Endothelial cell of umbilical vein (primary cell): ENCODE data around the gene ETV6. TPM values are rescaled to one million over a fixed set of nuclear protein-coding genes. Genes with fewer than 3 reads are reported as not detected.

ENCODE experiments used
- BruUV-seq: library from RNA; stranded (reverse); fragments of 400-500 nt; replicated peaks from 2 replicates; lab custom pipeline; 2021; lab: Mats Ljungman, UMichigan
- CTCF ChIA-PET: fragments of 300-600, 350-600 bp; sonication (Branson Sonifier 250); formaldehyde crosslinking; loops from one replicate; lab custom pipeline; 2021; ENCODE audit warnings: antibody characterized with exemption, inconsistent platforms; lab: Charles Lee
- POLR2A ChIA-PET: fragments of 300-600, 350-600 bp; sonication (Branson Sonifier 250); formaldehyde crosslinking; loops from one replicate; lab custom pipeline; 2021; ENCODE audit warnings: antibody characterized with exemption, inconsistent platforms; lab: Charles Lee
- DNase-seq: peaks from one replicate; pipeline ENCODE4 v3.0.0-alpha.2; 2011; ENCODE audit warnings: low read depth, low spot score
- FAIRE-seq: peaks from 2 replicates; lab custom pipeline; 2011; peaks lifted over from hg19 to GRCh38; lab: Jason Lieb, UNC
- H2AFZ ChIP-seq: 2 replicates; pipeline ENCODE4 v1.6.0; 2012; ENCODE audit warnings: low read depth, low read length, control low read depth, inconsistent platforms
- H3K27ac ChIP-seq: 2 replicates; pipeline ENCODE4 v1.5.1; 2011; ENCODE audit warnings: low read depth, mild to moderate bottlenecking, control low read depth, low read length, moderate library complexity; ENCODE audit not compliant: insufficient read depth
- H3K27me3 ChIP-seq, 2 experiments: 2 replicates each; pipeline versions ENCODE4 v1.6.0 to v1.6.1; 2011; ENCODE audit warnings: low read length in 2 of 2, mixed read lengths in 1 of 2; ENCODE audit not compliant: control insufficient read depth in 2 of 2, insufficient read depth in 2 of 2
- H3K36me3 ChIP-seq, 2 experiments: 2 replicates in 1 of 2; 3 replicates in 1 of 2; pipeline ENCODE4 v1.5.1; 2011; ENCODE audit warnings: low read length in 2 of 2, mild to moderate bottlenecking in 1 of 2, moderate library complexity in 1 of 2; ENCODE audit not compliant: control insufficient read depth in 2 of 2, insufficient read depth in 2 of 2; ENCODE audit errors: extremely low read depth in 1 of 2
- H3K4me1 ChIP-seq: 3 replicates; pipeline ENCODE4 v1.5.1; 2011; ENCODE audit warnings: mild to moderate bottlenecking, low read length; ENCODE audit not compliant: control insufficient read depth, insufficient read depth; ENCODE audit errors: extremely low read depth
- H3K4me2 ChIP-seq: 2 replicates; pipeline ENCODE4 v1.6.1; 2011; ENCODE audit warnings: low read length, control low read depth, mixed read lengths; ENCODE audit not compliant: insufficient read depth
- H3K4me3 ChIP-seq, 3 experiments: fragments of 200-600 bp in 1 of 3; sonication (generic), shearing (Covaris generic) in 1 of 3; replicated peaks in 1 of 3; 2 replicates each; pipeline ENCODE4 v1.5.1; 2011 to 2016; ENCODE audit warnings: control low read depth in 3 of 3, low read length in 3 of 3, mild to moderate bottlenecking in 2 of 3, inconsistent platforms in 1 of 3, low read depth in 1 of 3, moderate library complexity in 1 of 3; ENCODE audit not compliant: insufficient read depth in 1 of 3
- H3K79me2 ChIP-seq: 2 replicates; pipeline ENCODE4 v1.6.0; 2012; ENCODE audit warnings: low read length, inconsistent platforms; ENCODE audit not compliant: control insufficient read depth, insufficient read depth
- H3K9ac ChIP-seq: replicated peaks from 2 replicates; pipeline ENCODE3; 2011; ENCODE audit warnings: low read length, control low read depth; ENCODE audit not compliant: insufficient read depth; ENCODE audit errors: extremely low read depth
- H3K9me1 ChIP-seq: replicated peaks from 3 replicates; pipeline ENCODE4 v1.6.0; 2011; ENCODE audit warnings: mild to moderate bottlenecking, low read length; ENCODE audit not compliant: control insufficient read depth, insufficient read depth; ENCODE audit errors: extremely low read depth
- H3K9me3 ChIP-seq: replicated peaks from 2 replicates; pipeline ENCODE4 v1.5.1; 2012; ENCODE audit warnings: low read length, inconsistent platforms; ENCODE audit not compliant: control insufficient read depth, insufficient read depth
- H4K20me1 ChIP-seq: replicated peaks from 2 replicates; pipeline ENCODE3; 2011; ENCODE audit warnings: mild to moderate bottlenecking, low read length; ENCODE audit not compliant: control insufficient read depth, insufficient read depth; ENCODE audit errors: extremely low read depth
- CTCF ChIP-seq, 2 donors: IDR thresholded peaks; 1 replicate in 1 of 2; 2 replicates in 1 of 2; pipeline ENCODE4 v1.5.1; 2011; ENCODE audit warnings: low read length in 2 of 2, mild to moderate bottlenecking in 2 of 2, moderate library complexity in 2 of 2, control low read depth in 1 of 2, inconsistent platforms in 1 of 2, low read depth in 1 of 2; ENCODE audit not compliant: insufficient read depth in 1 of 2; ENCODE audit errors: extremely low read depth in 1 of 2
- EZH2 ChIP-seq: IDR thresholded peaks from 2 replicates; pipeline ENCODE4 v1.6.1; 2012; ENCODE audit warnings: borderline replicate concordance, low read depth, mild to moderate bottlenecking, moderate library complexity, low read length, inconsistent platforms; ENCODE audit not compliant: severe bottlenecking
- FOS ChIP-seq: IDR thresholded peaks from 2 replicates; pipeline ENCODE4 v1.6.1; 2011; ENCODE audit warnings: mild to moderate bottlenecking, low read length, moderate library complexity, borderline replicate concordance; ENCODE audit not compliant: insufficient read depth
- GATA2 ChIP-seq: IDR thresholded peaks from 2 replicates; pipeline ENCODE4 v1.7.0; 2011; ENCODE audit warnings: low read depth, mild to moderate bottlenecking, moderate library complexity, mixed read lengths, low read length; ENCODE audit not compliant: insufficient read length, insufficient read depth
- JUN ChIP-seq: IDR thresholded peaks from 2 replicates; pipeline ENCODE4 v1.6.1; 2011; ENCODE audit warnings: borderline replicate concordance, low read depth; ENCODE audit not compliant: insufficient read length, insufficient read depth
- MAX ChIP-seq: IDR thresholded peaks from 2 replicates; pipeline ENCODE4 v1.6.1; 2011; ENCODE audit not compliant: insufficient read depth, insufficient read length
- MYC ChIP-seq: IDR thresholded peaks from one replicate; pipeline ENCODE4 v1.6.1; 2011; ENCODE audit warnings: mild to moderate bottlenecking, low read depth, low read length
- POLR2A ChIP-seq: IDR thresholded peaks from 2 replicates; pipeline ENCODE4 v1.6.1; 2012; ENCODE audit warnings: low read depth, mild to moderate bottlenecking, control low read depth, low read length
- POLR2AphosphoS5 ChIP-seq: IDR thresholded peaks from 2 replicates; pipeline ENCODE4 v1.6.1; 2012; ENCODE audit warnings: low read depth, mild to moderate bottlenecking, control low read depth, low read length, moderate library complexity; ENCODE audit not compliant: insufficient read depth
- dilution Hi-C: fragments of 300-500 bp; cut with MboI; formaldehyde crosslinking; loops from one replicate; pipeline ENCODE4 v1.15.0; 2019; ENCODE audit warnings: low sequenced_read_pairs; ENCODE audit not compliant: extremely low pct_ligation_motif_present
- intact Hi-C: fragments of 100-400 bp; cut with micrococcal nuclease; formaldehyde crosslinking; loops from one replicate; pipeline ENCODE4 v1.10.0; 2022
- polyA plus RNA-seq, 4 experiments: library from polyadenylated mRNA; depleted of rRNA in 3 of 4; stranded (reverse) in 3 of 4; unstranded in 1 of 4; fragments of >200 nt; gene quantifications; 2 replicates each; pipeline versions ENCODE4 v1.2.1 to v1.2.3, GENCODE V29; 2011 to 2012; ENCODE audit warnings: missing spikeins in 1 of 4
- total RNA-seq: library from RNA; stranded (reverse); gene quantifications from 2 replicates; pipeline ENCODE4 v1.2.3, GENCODE V29; 2021

ETV6 gene
- total and polyA plus RNA-seq, 2 donors (not counting 3 experiments of a cell fraction or from before 2014, with no cell fraction given): 15.9 to 57.1 TPM

- POLR2A ChIA-PET: no interaction called here
- CTCF ChIA-PET: interaction anchor here (0.6 to 0.9 kb wide), 2 partner anchors 9 to 12 kb away, joined by 3 to 4 read pairs; no protein-coding TSS in a partner anchor
- peak; percentile 88 for FAIRE-seq
Observed at GRCh38 chr12:11705010-11705409, 55.5 kb downstream of the ETV6 start.

GRCh38 chr12:11706509-11707379 lies 57.3 kb downstream of the ETV6 start:
- Histone ChIP-seq H3K27me3 (no peaks in the 10 kb centered on the region), H3K36me3 (peaks cover 0 to 2% of the 10 kb centered on the region in 2 experiments), H3K79me2 (peaks cover 78% of the 10 kb centered on the region), H3K9me1 (no peaks in the 10 kb centered on the region), H3K4me3 (no peak overlapping the region), H3K9me3 (no peaks in the 10 kb centered on the region), H3K27ac (no peak overlapping the region), H3K4me2 (no peak overlapping the region), H2AFZ (no peak overlapping the region), H3K9ac (no peak overlapping the region), H3K4me1 (peaks cover 6% of the 10 kb centered on the region), H4K20me1 (no peaks in the 10 kb centered on the region)
- BruUV-seq: no TSS peak
- intact Hi-C loops: no loop called here
- POLR2A ChIA-PET: no interaction called here
- CTCF ChIA-PET: interaction anchor here (2.2 kb wide), 1 partner anchor 10 kb away, joined by 5 read pairs; no protein-coding TSS in a partner anchor
- TF ChIP-seq MYC: no peak
- TF ChIP-seq FOS: no peak
- TF ChIP-seq JUN: no peak
- no peak for TF ChIP-seq MAX
- TF ChIP-seq EZH2: no peak
- no peak for TF ChIP-seq POLR2A
- TF ChIP-seq CTCF (IDR thresholded peaks at IDR 0.05; ENCODE audit: extremely low read depth in 1 of 2, insufficient read depth in 1 of 2, low read depth in 1 of 2, low read length in 2 of 2): no peak
- no peak for TF ChIP-seq GATA2
- TF ChIP-seq POLR2AphosphoS5: no peak
- no peak for DNase-seq
- dilution Hi-C loops: no loop called here
- FAIRE-seq: no peak

More at GRCh38 chr12:11705010-11705409, 55.5 kb downstream of the ETV6 start:
- Histone ChIP-seq H3K36me3 (peaks cover 0 to 2% of the 10 kb centered on the region in 2 experiments), H3K9ac (no peak overlapping the region), H3K9me1 (no peaks in the 10 kb centered on the region), H3K9me3 (no peaks in the 10 kb centered on the region), H4K20me1 (no peaks in the 10 kb centered on the region), H2AFZ (no peak overlapping the region), H3K27me3 (no peaks in the 10 kb centered on the region), H3K4me1 (peaks cover 12% of the 10 kb centered on the region), H3K79me2 (peaks cover 76% of the 10 kb centered on the region), H3K4me2 (no peak overlapping the region), H3K4me3 (no peak overlapping the region), H3K27ac (peak overlapping the region; percentile 10)
- dilution Hi-C loops (no loop called here), intact Hi-C loops (no loop called here)
- TF ChIP-seq JUN: peak; percentile 16
- TF ChIP-seq POLR2AphosphoS5: no peak
- peak; percentile 52 for TF ChIP-seq FOS
- peak; percentile 57 for DNase-seq
- no TSS peak for BruUV-seq
